T follicular helper cell (primary cell): ENCODE data around the gene PRKG1.
"Not testable (repeated sequence)": the region's sequence is repeated elsewhere in the genome, so short reads cannot be mapped to it uniquely, and the experiment has no call there.

Experiments used
- DNase-seq: peaks from one replicate; pipeline ENCODE4 v3.0.0-alpha.2; 2020; ENCODE audit warnings: low read depth

Gene PRKG1

GRCh38 chr10:51510231-51510630 is 435.9 kb downstream of the PRKG1 start:
- DNase-seq, result no peak

GRCh38 chr10:51521605-51522004 is 447.3 kb downstream of the PRKG1 start:
- no peak for DNase-seq

GRCh38 chr10:51522858-51523257 is 448.6 kb downstream of the PRKG1 start:
- no peak for DNase-seq

GRCh38 chr10:51523440-51523839 is 449.2 kb downstream of the PRKG1 start:
- DNase-seq, result no peak

- DNase-seq, result no peak
These were observed 449.8 kb downstream of the PRKG1 start for GRCh38 chr10:51524041-51524440.

GRCh38 chr10:51527522-51528219 is 453.4 kb downstream of the PRKG1 start:
- no peak for DNase-seq

GRCh38 chr10:51528527-51528926 is 454.2 kb downstream of the PRKG1 start:
- no peak for DNase-seq

- no peak for DNase-seq
These were observed 456.3 kb downstream of the PRKG1 start for GRCh38 chr10:51530541-51530940.

- DNase-seq, result no peak
These were observed 457.8 kb downstream of the PRKG1 start for GRCh38 chr10:51532044-51532443.

GRCh38 chr10:51542853-51543252 is 468.6 kb downstream of the PRKG1 start:
- no peak for DNase-seq

- DNase-seq, result no peak
These were observed 470.6 kb downstream of the PRKG1 start for GRCh38 chr10:51544933-51545332.

- DNase-seq, result no peak
These were observed 473.7 kb downstream of the PRKG1 start for GRCh38 chr10:51547941-51548340.

- DNase-seq, result no peak
These were observed 478.6 kb downstream of the PRKG1 start for GRCh38 chr10:51552879-51553278.

GRCh38 chr10:51564896-51565510 is 490.7 kb downstream of the PRKG1 start:
- no peak for DNase-seq

- no peak for DNase-seq
These were observed 493.0 kb downstream of the PRKG1 start for GRCh38 chr10:51567271-51567670.

- no peak for DNase-seq
These were observed 495.2 kb downstream of the PRKG1 start for GRCh38 chr10:51569467-51569866.

GRCh38 chr10:51574248-51575048 is 500.2 kb downstream of the PRKG1 start:
- no peak for DNase-seq

- not testable (repeated sequence) for DNase-seq
These were observed 506.9 kb downstream of the PRKG1 start for GRCh38 chr10:51581196-51581595.

- no peak for DNase-seq
These were observed 509.7 kb downstream of the PRKG1 start for GRCh38 chr10:51583976-51584375.

GRCh38 chr10:51585742-51586141 is 511.5 kb downstream of the PRKG1 start:
- DNase-seq, result no peak

- DNase-seq, result no peak
These were observed 514.7 kb downstream of the PRKG1 start for GRCh38 chr10:51588984-51589383.

GRCh38 chr10:51590818-51591217 is 516.5 kb downstream of the PRKG1 start:
- no peak for DNase-seq

- no peak for DNase-seq
These were observed 522.4 kb downstream of the PRKG1 start for GRCh38 chr10:51596695-51597094.
